A549 (cell line): ENCODE results near the gene METTL21C. TPM values are rescaled to one million over a fixed set of nuclear protein-coding genes. Genes with fewer than 3 reads are reported as not detected.

Source experiments
- ATAC-seq, 2 experiments: fragments of 200-7000 bp in 1 of 2; fragments of >200 bp in 1 of 2; cut with Nextera tagmentation in 1 of 2; cut with Tn5 transposase in 1 of 2; 3 replicates each; pipeline versions ENCODE4 v1.8.0 to v1.9.1; 2018 to 2020; ENCODE audit warnings: mild to moderate bottlenecking in 1 of 2, moderate library complexity in 1 of 2
- CTCF ChIA-PET: fragments of 300-600 bp; sonication (Branson Sonifier 250); formaldehyde crosslinking; extraction: SDS; loops from one replicate; lab custom pipeline; 2021; ENCODE audit warnings: antibody characterized with exemption, inconsistent platforms; lab: Yijun Ruan, JAX
- POLR2A ChIA-PET: fragments of 350-600 bp; formaldehyde crosslinking; extraction: SDS; loops from one replicate; lab custom pipeline; 2021; ENCODE audit warnings: antibody characterized with exemption, inconsistent platforms; lab: Yijun Ruan, JAX
- DNase-seq, 2 experiments: peaks; one replicate each; pipeline versions ENCODE4 v3.0.0 to v3.0.0-alpha.2; 2011 to 2016; ENCODE audit warnings: low read depth in 1 of 2, low spot score in 1 of 2
- FAIRE-seq: peaks from 2 replicates; lab custom pipeline; 2011; peaks lifted over from hg19 to GRCh38; lab: Jason Lieb, UNC
- H3K27ac ChIP-seq, 2 experiments: fragments of >200 bp; sonication (Bioruptor Twin); formaldehyde crosslinking; 3 replicates each; pipeline ENCODE4 v1.5.1; 2016 to 2017
- H3K4me1 ChIP-seq: fragments of >200 bp; sonication (Bioruptor Twin); formaldehyde crosslinking; 3 replicates; pipeline ENCODE4 v1.6.1; 2016
- H3K4me2 ChIP-seq: fragments of >200 bp; sonication (Bioruptor Twin); formaldehyde crosslinking; 3 replicates; pipeline ENCODE4 v1.6.1; 2016
- H3K4me3 ChIP-seq: fragments of >200 bp; sonication (Bioruptor Twin); formaldehyde crosslinking; 3 replicates; pipeline ENCODE4 v1.5.1; 2016
- H3K9me3 ChIP-seq: fragments of >200 bp; sonication (Bioruptor Twin); formaldehyde crosslinking; 3 replicates; pipeline ENCODE4 v1.6.1; 2016
- CHD4 ChIP-seq: fragments of 200-600 bp; sonication (generic); IDR thresholded peaks from 2 replicates; pipeline ENCODE4 v1.6.1; 2016; ENCODE audit warnings: antibody characterized with exemption, mild to moderate bottlenecking, borderline replicate concordance
- E2F6 ChIP-seq: IDR thresholded peaks from 2 replicates; pipeline ENCODE4 v1.6.1; 2012; ENCODE audit warnings: low read depth, borderline replicate concordance
- ELK1 ChIP-seq: fragments of 150-350 bp; IDR thresholded peaks from 2 replicates; pipeline ENCODE4 v1.6.1; 2014; ENCODE audit warnings: low read depth, mild to moderate bottlenecking, low read length
- ESRRA ChIP-seq: fragments of 150-350 bp; IDR thresholded peaks from 2 replicates; pipeline ENCODE4 v1.6.1; 2014; ENCODE audit warnings: mild to moderate bottlenecking, low read length, borderline replicate concordance
- FOSL2 ChIP-seq, 2 experiments: fragments of 450-650 bp in 1 of 2; fragments of >200 bp in 1 of 2; sonication (Bioruptor Twin) in 1 of 2; formaldehyde crosslinking; IDR thresholded peaks; 2 replicates each; pipeline versions ENCODE4 v1.5.0 to v1.6.1; 2016 to 2020; ENCODE audit warnings: mild to moderate bottlenecking in 1 of 2, moderate library complexity in 1 of 2
- HES2 ChIP-seq: fragments of >200 bp; sonication (Bioruptor Twin); formaldehyde crosslinking; IDR thresholded peaks from 2 replicates; pipeline ENCODE4 v1.6.1; 2016
- JUNB ChIP-seq: fragments of >200 bp; sonication (Bioruptor Twin); formaldehyde crosslinking; IDR thresholded peaks from 2 replicates; pipeline ENCODE4 v1.6.1; 2016
- KDM1A ChIP-seq: fragments of 200-600 bp; sonication (generic); IDR thresholded peaks from 2 replicates; pipeline ENCODE4 v1.6.1; 2016; ENCODE audit warnings: low read depth, mild to moderate bottlenecking
- MAZ ChIP-seq: fragments of 150-350 bp; IDR thresholded peaks from 2 replicates; pipeline ENCODE4 v1.6.1; 2014; ENCODE audit warnings: antibody characterized with exemption, low read depth, low read length, borderline replicate concordance
- MYC ChIP-seq: IDR thresholded peaks from 2 replicates; pipeline ENCODE4 v1.6.1; 2012; ENCODE audit warnings: mild to moderate bottlenecking, inconsistent platforms, low read length, improper control_type of control experiment, borderline replicate concordance
- RARB ChIP-seq: fragments of 250-450 bp; sonication (Bioruptor Pico); IDR thresholded peaks from 2 replicates; pipeline ENCODE4 v1.8.0; 2021; ENCODE audit warnings: mild to moderate bottlenecking, moderate library complexity
- REST ChIP-seq: fragments of 200-600 bp; sonication (generic); IDR thresholded peaks from 2 replicates; pipeline ENCODE4 v1.6.1; 2016; ENCODE audit warnings: antibody characterized with exemption, mild to moderate bottlenecking, moderate library complexity
- SMC3 ChIP-seq: fragments of >200 bp; sonication (Bioruptor Twin); formaldehyde crosslinking; IDR thresholded peaks from 3 replicates; pipeline ENCODE4 v1.6.1; 2018; ENCODE audit warnings: inconsistent platforms
- ZFP36 ChIP-seq: fragments of 450-650 bp; IDR thresholded peaks from 2 replicates; pipeline ENCODE4 v1.6.1; 2014; ENCODE audit warnings: borderline replicate concordance; ENCODE audit not compliant: partially characterized antibody
- WGBS: methylation state at CpG from one replicate; pipeline ENCODE4 v1.1.6; 2017; ENCODE audit errors: missing lambda C conversion rate; 5-methylcytosine and 5-hydroxymethylcytosine counted together
- polyA plus RNA-seq, 4 experiments: library from polyadenylated mRNA; depleted of rRNA in 3 of 4; stranded (reverse); fragments of >200 nt; fragmentation: RNase III in 1 of 4; extraction: RNeasy Plus Mini Kit Qiagen cat#74134 plus additional on column Dnase treatment in 1 of 4; gene quantifications; 2 replicates in 3 of 4; 3 replicates in 1 of 4; pipeline ENCODE4 v1.2.3, GENCODE V29; 2011 to 2017

Gene METTL21C
- polyA plus RNA-seq, 2 of the 4 experiments (the other 2 are of a cell fraction), result not detected

GRCh38 chr13:102708211-102708610 is 13.4 kb upstream of the METTL21C start:
- CTCF ChIA-PET, result no interaction called here
- H3K4me2 ChIP-seq, result no peak overlapping the region
- FAIRE-seq, result no peak
- ATAC-seq, result no peak
- H3K4me1 ChIP-seq, result peaks cover 6% of the 10 kb centered on the region; the same call in 1 of the 3 replicates
- POLR2A ChIA-PET, result interaction anchor here (1.2 kb wide), 1 partner anchor 41 kb away, joined by 3 read pairs; no protein-coding TSS in a partner anchor
- 15% methylated on average over 2 of the region's 2 CpGs for WGBS
- H3K4me3 ChIP-seq, result no peak overlapping the region
- no peak overlapping the region for H3K27ac ChIP-seq
- TF ChIP-seq HES2 (no peak), CHD4 (no peak), REST (no peak), ESRRA (no peak), E2F6 (no peak), RARB (no peak), MYC (no peak), MAZ (no peak), KDM1A (no peak), SMC3 (no peak)
- peaks cover 2% of the 10 kb centered on the region; the same call in 1 of the 3 replicates for H3K9me3 ChIP-seq
- DNase-seq, result no peak

GRCh38 chr13:102707467-102707866 is 12.6 kb upstream of the METTL21C start:
- Histone ChIP-seq H3K9me3 (peaks cover 2% of the 10 kb centered on the region; the same call in 1 of the 3 replicates), H3K4me2 (peak overlapping the region; percentile 22; the same call in 2 of the 3 replicates), H3K27ac (no peak overlapping the region), H3K4me3 (no peak overlapping the region), H3K4me1 (peaks cover 6% of the 10 kb centered on the region; the same call in 1 of the 3 replicates)
- FAIRE-seq, result no peak
- ChIA-PET POLR2A (interaction anchor here (1.2 kb wide), 2 partner anchors 42 to 66 kb away, joined by 3 to 5 read pairs; partner anchors contain the start of gene TEX30), CTCF (no interaction called here)
- peak; percentile 56 to 66 for ATAC-seq
- 0% methylated on average over 4 of the region's 4 CpGs for whole genome bisulfite sequencing
- no peak for TF ChIP-seq ELK1
- no peak for TF ChIP-seq FOSL2 (IDR thresholded peaks at IDR 0.05)
- no peak for TF ChIP-seq FOSL2 (CRISPR knock-in tag; IDR thresholded peaks at IDR 0.05)
- no peak for TF ChIP-seq ZFP36
- peak; percentile 14; the same call in 1 of the 2 replicates for TF ChIP-seq JUNB
- no peak for TF ChIP-seq CHD4
- peak; percentile 8 to 32 for DNase-seq
